K562 (cell line): ENCODE measurements around the gene MYCBPAP. TPM values are rescaled to one million over a fixed set of nuclear protein-coding genes. Genes with fewer than 3 reads are reported as not detected.

ENCODE experiments used
- ATAC-seq: fragments of 200-7000 bp; cut with Tn5 transposase; 3 replicates; pipeline ENCODE4 v1.9.1; 2020; ENCODE audit warnings: moderate library complexity
- BruUV-seq: library from RNA; stranded (reverse); fragments of 400-500 nt; replicated peaks from 2 replicates; lab custom pipeline; 2021; lab: Mats Ljungman, UMichigan
- CTCF ChIA-PET: fragments of 300-600 bp; formaldehyde crosslinking; extraction: SDS; loops from one replicate; lab custom pipeline; 2021; ENCODE audit warnings: low intra/inter-chr PET ratio; lab: Yijun Ruan, JAX
- POLR2A ChIA-PET: fragments of 300-600, 350-650 bp; sonication (Branson Sonifier 250); formaldehyde crosslinking; extraction: SDS; loops from one replicate; lab custom pipeline; 2021; ENCODE audit warnings: antibody characterized with exemption, inconsistent platforms; lab: Yijun Ruan, JAX
- DNase-seq, 4 experiments: peaks; one replicate each; pipeline versions ENCODE4 v3.0.0 to v3.0.0-alpha.2; 2011 to 2018; ENCODE audit warnings: low spot score in 3 of 4, mixed read lengths in 3 of 4; ENCODE audit errors: extremely low read depth in 1 of 4
- FAIRE-seq: peaks from 2 replicates; lab custom pipeline; 2011; peaks lifted over from hg19 to GRCh38; lab: Jason Lieb, UNC
- H2AFZ ChIP-seq: 2 replicates; pipeline ENCODE4 v1.6.0; 2011; ENCODE audit warnings: low read depth, low read length, control low read depth, inconsistent platforms
- H3K27ac ChIP-seq: fragments of 200-600 bp; 3 replicates; pipeline ENCODE4 v1.8.0; 2011; ENCODE audit warnings: low read depth, mild to moderate bottlenecking, control low read depth, inconsistent platforms, low read length, moderate library complexity, mixed read lengths; ENCODE audit errors: extremely low read depth
- H3K27me3 ChIP-seq, 2 experiments: fragments of 300-600 bp in 1 of 2; 2 replicates in 1 of 2; 3 replicates in 1 of 2; pipeline versions ENCODE4 v1.6.0 to v1.8.0; 2011; ENCODE audit warnings: inconsistent platforms in 2 of 2, low read length in 2 of 2, mild to moderate bottlenecking in 1 of 2, mixed read lengths in 1 of 2, moderate library complexity in 1 of 2; ENCODE audit not compliant: control insufficient read depth in 2 of 2, insufficient read depth in 2 of 2
- H3K36me3 ChIP-seq: fragments of 300-600 bp; 3 replicates; pipeline ENCODE4 v1.8.0; 2011; ENCODE audit warnings: mild to moderate bottlenecking, low read length, inconsistent platforms; ENCODE audit not compliant: control insufficient read depth, insufficient read depth
- H3K4me1 ChIP-seq, 2 experiments: fragments of 200-600 bp in 1 of 2; replicated peaks in 1 of 2; 2 replicates in 1 of 2; 3 replicates in 1 of 2; pipeline versions ENCODE4 v1.5.1 to v1.8.0; 2011; ENCODE audit warnings: inconsistent platforms in 2 of 2, low read length in 2 of 2, mild to moderate bottlenecking in 1 of 2, mixed read lengths in 1 of 2, moderate library complexity in 1 of 2; ENCODE audit not compliant: control insufficient read depth in 2 of 2, insufficient read depth in 2 of 2
- H3K4me2 ChIP-seq: 2 replicates; pipeline ENCODE4 v1.6.1; 2011; ENCODE audit warnings: low read length, control low read depth, inconsistent platforms, mixed read lengths; ENCODE audit not compliant: insufficient read depth
- H3K4me3 ChIP-seq: fragments of 200-600 bp; sonication (generic), shearing (Covaris generic); 2 replicates; pipeline ENCODE4 v1.5.1; 2016; ENCODE audit warnings: control low read depth, inconsistent platforms
- H3K79me2 ChIP-seq: fragments of 200-600 bp; 3 replicates; pipeline ENCODE4 v1.8.0; 2011; ENCODE audit warnings: low read length, inconsistent platforms; ENCODE audit not compliant: control insufficient read depth, insufficient read depth
- H3K9ac ChIP-seq, 2 experiments: 2 replicates each; pipeline versions ENCODE4 v1.6.0 to v1.6.1; 2011; ENCODE audit warnings: low read depth in 2 of 2, low read length in 2 of 2, control low read depth in 1 of 2, inconsistent platforms in 1 of 2, mild to moderate bottlenecking in 1 of 2, mixed read lengths in 1 of 2; ENCODE audit not compliant: insufficient read depth in 1 of 2
- H3K9me1 ChIP-seq: one replicate; pipeline ENCODE4 v1.6.0; 2011; ENCODE audit warnings: inconsistent platforms, mild to moderate bottlenecking, low read length, moderate library complexity; ENCODE audit not compliant: control insufficient read depth, insufficient read depth
- H3K9me3 ChIP-seq: replicated peaks from 2 replicates; pipeline ENCODE4 v1.5.1; 2011; ENCODE audit warnings: low read depth, low read length, inconsistent platforms; ENCODE audit not compliant: control insufficient read depth, insufficient read depth
- H4K20me1 ChIP-seq: replicated peaks from 2 replicates; pipeline ENCODE4 v1.6.1; 2011; ENCODE audit warnings: low read length, inconsistent platforms, mixed read lengths; ENCODE audit not compliant: control insufficient read depth, insufficient read depth
- CREB3 ChIP-seq: fragments of 450-650 bp; conservative IDR thresholded peaks from 2 replicates; pipeline ENCODE4 v1.6.1; 2016; ENCODE audit warnings: missing genetic modification characterization, low read depth, mild to moderate bottlenecking, missing compliant biosample characterization, moderate library complexity
- EGR1 ChIP-seq: fragments of 450-650 bp; conservative IDR thresholded peaks from 2 replicates; pipeline ENCODE4 v1.6.1; 2017; ENCODE audit warnings: mild to moderate bottlenecking
- WGBS: fragments of 100-300 bp; shearing (Covaris generic); methylation state at CpG from one replicate; pipeline ENCODE4 v1.1.6; 2016; ENCODE audit warnings: low coverage, mixed read lengths; ENCODE audit not compliant: insufficient coverage; ENCODE audit errors: missing lambda C conversion rate; 5-methylcytosine and 5-hydroxymethylcytosine counted together
- in situ Hi-C: fragments of 300-500 bp; cut with MboI; formaldehyde crosslinking; loops from 4 replicates; pipeline ENCODE4 v1.15.0; 2018; ENCODE audit warnings: inconsistent platforms, mixed read lengths
- intact Hi-C: fragments of 100-400 bp; cut with micrococcal nuclease; formaldehyde crosslinking; loops from 2 replicates; pipeline ENCODE4 v1.14.2; 2022
- polyA plus RNA-seq, 8 experiments: library from polyadenylated mRNA; depleted of rRNA in 4 of 8; stranded (reverse) in 5 of 8; unstranded in 3 of 8; fragments of >200 nt; fragmentation: Nextera tagmentation in 2 of 8; fragmentation: Illumina TruSeq in 1 of 8; extraction: Ambion mirVana in 2 of 8; extraction: Trizol in 1 of 8; gene quantifications; 2 replicates each; pipeline versions ENCODE4 v1.2.1 to v1.2.3, GENCODE V29; 2011 to 2014; ENCODE audit warnings: inconsistent platforms in 1 of 8, missing spikeins in 1 of 8
- total RNA-seq, 7 experiments: library from RNA; depleted of rRNA in 6 of 7; stranded (reverse); fragments of >200 nt in 6 of 7; fragmentation: Illumina TruSeq in 2 of 7; extraction: Trizol in 2 of 7; gene quantifications; 2 replicates each; pipeline versions ENCODE4 v1.2.1 to v1.2.3, GENCODE V29; 2011 to 2021; ENCODE audit warnings: low replicate concordance in 1 of 7
- TF ChIP-seq, protein P1 (sequence below): fragments of 250-450 bp; sonication (Bioruptor Pico); IDR thresholded peaks from 2 replicates; pipeline ENCODE4 v1.5.0; 2020; ENCODE audit warnings: mild to moderate bottlenecking

Gene MYCBPAP
- total and polyA plus RNA-seq, 9 of the 15 experiments (the other 6 are each of a cell fraction or from before 2014, with no cell fraction given): not detected

DNA sequence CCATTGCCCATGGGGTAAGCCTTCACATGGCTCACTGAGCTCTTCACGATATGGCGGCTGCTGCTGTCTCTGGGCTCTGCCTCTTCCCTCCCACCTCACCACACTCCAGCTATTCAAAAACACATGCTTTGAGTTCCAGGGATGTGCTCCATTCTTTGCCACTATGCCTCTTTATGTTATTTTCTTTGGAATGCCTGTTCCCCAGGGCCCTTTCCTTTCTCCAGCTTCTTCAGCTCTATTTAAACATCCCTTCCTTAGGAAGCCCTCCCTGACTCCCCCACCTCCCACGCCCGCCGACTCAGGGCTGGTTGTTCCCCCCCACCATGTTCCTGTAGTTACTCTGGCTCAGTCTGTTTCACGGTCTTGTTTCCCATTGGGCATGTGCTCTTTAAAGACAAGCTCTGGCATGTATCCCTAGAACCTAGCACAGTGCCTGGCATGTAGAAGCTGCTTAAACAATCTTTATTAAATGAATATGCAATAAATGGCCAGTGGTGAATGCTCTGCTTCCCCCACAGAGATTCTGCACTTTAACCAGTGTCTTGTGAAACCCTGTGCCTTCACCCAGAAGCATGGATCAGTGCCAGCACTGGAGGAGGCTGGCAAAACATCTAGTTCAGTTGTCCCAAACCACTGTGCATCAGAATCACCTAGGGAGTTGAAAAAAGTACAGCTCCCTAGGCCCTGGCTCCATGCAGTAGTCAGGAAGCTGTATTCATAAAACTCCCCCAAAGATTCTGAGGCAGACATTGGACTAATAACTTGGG is 6.9 kb downstream of the MYCBPAP start:
- Histone ChIP-seq H3K4me1 (no peaks in the 10 kb centered on the region), H3K79me2 (no peaks in the 10 kb centered on the region), H3K36me3 (no peaks in the 10 kb centered on the region), H3K4me3 (no peak overlapping the region), H4K20me1 (no peaks in the 10 kb centered on the region), H3K9me3 (no peaks in the 10 kb centered on the region), H3K4me2 (no peak overlapping the region), H2AFZ (no peak overlapping the region), H3K27ac (no peak overlapping the region), H3K9me1 (no peaks in the 10 kb centered on the region), H3K27me3 (peaks cover 14 to 29% of the 10 kb centered on the region in 2 experiments; a peak in 3 of 5 replicates), H3K9ac (no peak overlapping the region)
- no TSS peak for BruUV-seq
- no peak for TF ChIP-seq CREB3 (tag)
- TF ChIP-seq EGR1: peak; percentile 47; the same call in 1 of the 2 replicates
- TF ChIP-seq, protein P1, sequence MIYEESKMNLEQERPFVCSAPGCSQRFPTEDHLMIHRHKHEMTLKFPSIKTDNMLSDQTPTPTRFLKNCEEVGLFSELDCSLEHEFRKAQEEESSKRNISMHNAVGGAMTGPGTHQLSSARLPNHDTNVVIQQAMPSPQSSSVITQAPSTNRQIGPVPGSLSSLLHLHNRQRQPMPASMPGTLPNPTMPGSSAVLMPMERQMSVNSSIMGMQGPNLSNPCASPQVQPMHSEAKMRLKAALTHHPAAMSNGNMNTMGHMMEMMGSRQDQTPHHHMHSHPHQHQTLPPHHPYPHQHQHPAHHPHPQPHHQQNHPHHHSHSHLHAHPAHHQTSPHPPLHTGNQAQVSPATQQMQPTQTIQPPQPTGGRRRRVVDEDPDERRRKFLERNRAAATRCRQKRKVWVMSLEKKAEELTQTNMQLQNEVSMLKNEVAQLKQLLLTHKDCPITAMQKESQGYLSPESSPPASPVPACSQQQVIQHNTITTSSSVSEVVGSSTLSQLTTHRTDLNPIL (CRISPR knock-in tag): no peak
- ChIA-PET CTCF (no interaction called here), POLR2A (no interaction called here)
- in situ Hi-C loops: no loop called here
- FAIRE-seq (no peak), DNase-seq (no peak), ATAC-seq (no peak)
- WGBS: 17% methylated on average over 6 of the region's 6 CpGs
- intact Hi-C loops: no loop called here
